Ovary (tissue), 9 donors: ENCODE results near the gene DYNC1LI1. TPM values are rescaled to one million over a fixed set of nuclear protein-coding genes. Genes with fewer than 3 reads are reported as not detected.

Experiments used
- DNase-seq, 5 donors: peaks; one replicate each; pipeline ENCODE4 v3.0.0-alpha.2; 2019 to 2020
- H3K27ac ChIP-seq, 2 donors: fragments of 200-600 bp; one replicate each; pipeline versions ENCODE4 v1.5.1 to v1.8.0; 2019 to 2022
- H3K27me3 ChIP-seq: fragments of 200-600 bp; one replicate; pipeline ENCODE4 v1.8.0; 2022
- H3K36me3 ChIP-seq: fragments of 200-600 bp; sonication (generic); one replicate; pipeline ENCODE4 v1.5.1; 2019
- H3K4me1 ChIP-seq: one replicate; pipeline ENCODE4 v1.8.1; 2013; ENCODE audit warnings: mild to moderate bottlenecking, moderate library complexity; ENCODE audit not compliant: insufficient read depth
- H3K4me3 ChIP-seq: fragments of 200-600 bp; sonication (generic); one replicate; pipeline ENCODE4 v1.5.1; 2017
- H3K9me3 ChIP-seq, 2 donors: fragments of 200-600 bp in 1 of 2; sonication (generic) in 1 of 2; one replicate each; pipeline versions ENCODE4 v1.5.1 to v1.8.1; 2013 to 2019; ENCODE audit warnings: mild to moderate bottlenecking in 1 of 2, moderate library complexity in 1 of 2
- EP300 ChIP-seq: sonication (generic); formaldehyde crosslinking; IDR thresholded peaks from one replicate; pipeline ENCODE4 v1.6.1; 2017; ENCODE audit warnings: antibody characterized with exemption
- POLR2A ChIP-seq: fragments of 450-650 bp; IDR thresholded peaks from one replicate; pipeline ENCODE4 v1.6.1; 2017; ENCODE audit warnings: antibody characterized with exemption, mild to moderate bottlenecking, moderate library complexity
- WGBS, 3 donors: extraction: QIAGEN DNeasy Blood & Tissue Kit in 1 of 3; methylation state at CpG; one replicate each; pipeline versions ENCODE4 v1.1.5 to v1.1.7; 2013 to 2017; 5-methylcytosine and 5-hydroxymethylcytosine counted together
- intact Hi-C, 4 donors: fragments of 100-400 bp; cut with DNase I; formaldehyde crosslinking; loops; one replicate each; pipeline versions ENCODE4 v1.11.0 to v1.15.1; 2022 to 2023
- polyA plus RNA-seq, 2 donors: library from polyadenylated mRNA; stranded (reverse); fragments of 200-250 nt in 1 of 2; fragments of 350-450 nt in 1 of 2; fragmentation: Illumina TruSeq in 1 of 2; extraction: RNeasy Lipid Tissue Mini Kit (QIAGEN cat#74804) in 1 of 2; gene quantifications; one replicate each; pipeline ENCODE4 v1.2.3, GENCODE V29; 2013 to 2014
- total RNA-seq, 7 donors: library from RNA; depleted of rRNA in 2 of 7; stranded (reverse); fragments of >200 nt in 2 of 7; fragmentation: NEBNext Ultra II Directional in 3 of 7; extraction: Animal tissue kit (Norgen Biotek cat#: 25700) in 3 of 7; gene quantifications; one replicate each; pipeline versions ENCODE4 v1.1.0 to v1.2.4, GENCODE V29; 2016 to 2023
- TF ChIP-seq, protein P1 (sequence below), 3 donors: fragments of 450-650 bp in 2 of 3; fragments of 200-600 bp in 1 of 3; IDR thresholded peaks; one replicate each; pipeline versions ENCODE4 v1.5.1 to v1.8.0; 2016 to 2022; ENCODE audit warnings: antibody characterized with exemption in 3 of 3, mild to moderate bottlenecking in 1 of 3
- donor health status: DM: no; HTN: no; CAD: no; lungs with moderate emphysema.
- donor health status: DM: no; HTN: no; CAD: no.
- donor health status: Bipolar disorder and iron deficiency.
- donor health status: DM: yes; HTN: yes; CAD: no.
- donor health status: DM: no; HTN: no; CAD: no.
- donor health status: DM: yes; HTN: yes; CAD: no.

Gene DYNC1LI1
- total and polyA plus RNA-seq, 9 donors, result 21.0 to 37.8 (median 26.6) TPM

DNA sequence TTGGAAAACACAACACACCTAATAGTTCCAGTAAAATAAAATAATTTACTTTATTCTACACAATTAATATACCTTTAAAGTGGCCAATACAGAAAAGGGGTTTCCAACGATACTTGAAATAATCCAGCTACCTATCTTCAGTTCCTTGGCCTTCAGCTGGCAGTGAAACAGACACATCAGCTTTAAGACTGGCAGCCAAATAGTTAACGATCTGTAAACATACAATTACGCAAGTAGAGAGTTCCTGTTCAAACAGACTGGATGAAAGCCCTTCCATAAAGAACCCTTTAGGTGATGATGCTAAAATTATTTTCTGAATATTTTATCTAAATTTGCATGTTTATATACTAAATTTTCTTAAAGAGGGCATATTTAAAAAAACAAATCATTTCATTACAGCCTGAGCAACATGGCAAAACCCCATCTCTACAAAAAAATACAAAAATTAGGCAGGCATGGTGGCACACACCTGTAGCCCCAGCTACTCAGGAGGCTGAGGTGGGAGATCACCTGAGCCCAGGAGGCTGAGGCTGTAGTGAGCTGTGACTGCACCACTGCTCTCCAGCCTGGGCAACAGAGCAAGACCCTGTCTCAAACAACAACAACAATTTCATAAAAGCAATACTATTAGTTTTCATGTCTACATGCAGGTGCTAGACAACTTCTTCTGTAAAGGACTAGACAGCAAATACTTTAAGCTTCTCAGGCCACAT, 12.9 kb downstream of the DYNC1LI1 start:
- TF ChIP-seq POLR2A, result no peak
- TF ChIP-seq, protein P1, sequence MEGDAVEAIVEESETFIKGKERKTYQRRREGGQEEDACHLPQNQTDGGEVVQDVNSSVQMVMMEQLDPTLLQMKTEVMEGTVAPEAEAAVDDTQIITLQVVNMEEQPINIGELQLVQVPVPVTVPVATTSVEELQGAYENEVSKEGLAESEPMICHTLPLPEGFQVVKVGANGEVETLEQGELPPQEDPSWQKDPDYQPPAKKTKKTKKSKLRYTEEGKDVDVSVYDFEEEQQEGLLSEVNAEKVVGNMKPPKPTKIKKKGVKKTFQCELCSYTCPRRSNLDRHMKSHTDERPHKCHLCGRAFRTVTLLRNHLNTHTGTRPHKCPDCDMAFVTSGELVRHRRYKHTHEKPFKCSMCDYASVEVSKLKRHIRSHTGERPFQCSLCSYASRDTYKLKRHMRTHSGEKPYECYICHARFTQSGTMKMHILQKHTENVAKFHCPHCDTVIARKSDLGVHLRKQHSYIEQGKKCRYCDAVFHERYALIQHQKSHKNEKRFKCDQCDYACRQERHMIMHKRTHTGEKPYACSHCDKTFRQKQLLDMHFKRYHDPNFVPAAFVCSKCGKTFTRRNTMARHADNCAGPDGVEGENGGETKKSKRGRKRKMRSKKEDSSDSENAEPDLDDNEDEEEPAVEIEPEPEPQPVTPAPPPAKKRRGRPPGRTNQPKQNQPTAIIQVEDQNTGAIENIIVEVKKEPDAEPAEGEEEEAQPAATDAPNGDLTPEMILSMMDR (IDR thresholded peaks at IDR 0.05), result no peak
- no peak for TF ChIP-seq EP300

DNA sequence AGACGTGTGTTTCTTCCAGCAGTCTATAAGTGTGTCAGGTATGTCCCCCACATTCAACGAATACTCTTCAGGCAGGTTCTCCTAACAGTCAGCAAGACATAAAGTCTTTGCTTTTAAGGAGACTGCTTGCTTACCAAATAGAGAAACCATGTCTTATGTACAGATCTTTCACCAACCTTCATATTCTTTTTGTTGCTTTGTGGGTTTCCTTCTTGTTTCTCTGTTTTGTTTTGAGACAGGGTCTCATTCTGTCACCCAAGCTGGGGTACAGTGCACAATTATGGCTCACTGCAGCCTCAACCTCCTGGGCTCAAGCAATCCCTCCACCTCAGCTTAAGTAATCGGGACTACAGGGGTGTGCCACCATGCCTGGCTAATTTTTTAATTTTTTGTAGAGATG, 14.3 kb downstream of the DYNC1LI1 start:
- no peak for DNase-seq
- no peak overlapping the region for H3K4me3 ChIP-seq
- intact Hi-C loops, result no loop called here
- no peaks in the 10 kb centered on the region for H3K36me3 ChIP-seq
- no peak for TF ChIP-seq POLR2A
- TF ChIP-seq, protein P1 (IDR thresholded peaks at IDR 0.05), result no peak
- H3K27me3 ChIP-seq, result no peaks in the 10 kb centered on the region
- H3K4me1 ChIP-seq, result peaks cover 2% of the 10 kb centered on the region
- H3K9me3 ChIP-seq, result no peaks in the 10 kb centered on the region
- 88 to 96% (median 92%) methylated on average over 3 of the region's 3 CpGs for WGBS, 3 donors
- no peak overlapping the region for H3K27ac ChIP-seq

More for the DNA sequence above, 12.9 kb downstream of the DYNC1LI1 start:
- WGBS, 3 donors, result 77 to 80% (median 78%) methylated on average over 3 of the region's 3 CpGs
- Histone ChIP-seq H3K9me3 (no peaks in the 10 kb centered on the region), H3K27me3 (no peaks in the 10 kb centered on the region), H3K36me3 (no peaks in the 10 kb centered on the region), H3K27ac (no peak overlapping the region), H3K4me3 (no peak overlapping the region), H3K4me1 (peaks cover 2% of the 10 kb centered on the region)
- intact Hi-C loops, result no loop called here
- DNase-seq, result no peak

GRCh38 chr3:32553973-32554372, 16.7 kb downstream of the DYNC1LI1 start:
- intact Hi-C loops, result no loop called here
- no peaks in the 10 kb centered on the region for H3K36me3 ChIP-seq
- TF ChIP-seq, protein P1 (IDR thresholded peaks at IDR 0.05), result no peak
- no peak for TF ChIP-seq POLR2A
- no peak for TF ChIP-seq EP300
- H3K4me3 ChIP-seq, result no peak overlapping the region
- H3K4me1 ChIP-seq, result peaks cover 2% of the 10 kb centered on the region
- H3K9me3 ChIP-seq, result no peaks in the 10 kb centered on the region
- no peak for DNase-seq
- H3K27me3 ChIP-seq, result no peaks in the 10 kb centered on the region
- no peak overlapping the region for H3K27ac ChIP-seq

GRCh38 chr3:32553459-32553858, 17.2 kb downstream of the DYNC1LI1 start:
- TF ChIP-seq POLR2A, result no peak
- TF ChIP-seq, protein P1 (IDR thresholded peaks at IDR 0.05), result no peak
- TF ChIP-seq EP300, result no peak
- Histone ChIP-seq H3K9me3 (no peaks in the 10 kb centered on the region), H3K4me3 (no peak overlapping the region), H3K4me1 (peaks cover 2% of the 10 kb centered on the region), H3K27me3 (no peaks in the 10 kb centered on the region), H3K27ac (no peak overlapping the region), H3K36me3 (no peaks in the 10 kb centered on the region)
- intact Hi-C loops, result no loop called here
- 84 to 98% (median 97%) methylated on average over 2 of the region's 2 CpGs for WGBS, 3 donors
- DNase-seq, result no peak
